Measurements from ENCODE around the gene KIFC3. TPM values are rescaled to one million over a fixed set of nuclear protein-coding genes. Genes with fewer than 3 reads are reported as not detected.

KIFC3 gene
- total RNA-seq, 5 donors from 2014 or later (not counting 1 experiment from before 2014, with no cell fraction given) = 0.78 to 4.1 (median 2.7) TPM

DNA sequence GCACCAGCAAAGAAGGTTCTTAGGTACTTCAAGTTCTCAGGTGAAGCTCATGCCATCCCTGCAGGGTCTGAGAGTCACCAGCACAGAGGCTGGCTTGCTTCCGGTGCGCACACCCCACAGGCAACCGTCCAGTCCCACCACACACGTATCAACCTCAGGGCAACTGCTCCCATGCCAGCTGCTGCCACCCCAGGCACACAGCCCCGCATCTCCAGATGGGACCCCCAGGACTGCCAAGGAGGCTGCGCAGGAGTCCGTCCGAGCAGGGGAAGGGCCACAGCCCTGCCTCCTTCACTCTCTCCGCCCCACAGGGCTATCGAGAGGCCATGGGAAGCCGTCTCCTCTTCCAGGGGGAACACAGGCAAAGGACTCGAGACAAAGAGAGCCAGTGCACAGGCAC lies 13.3 kb downstream of the KIFC3 start:
- H3K4me3 ChIP-seq (ENCODE audit: control insufficient read depth in 1 of 2, extremely low read depth in 1 of 2, low read length in 1 of 2) = no peak overlapping the region
- ATAC-seq (replicated peaks in 1 of 4) (no peak), DNase-seq (no peak)
- Mint-ChIP-seq H3K4me1 (no peaks in the 10 kb centered on the region), H3K9me3 (no peaks in the 10 kb centered on the region), H3K36me3 (no peaks in the 10 kb centered on the region), H3K4me3 (no peak overlapping the region), H3K27me3 (no peaks in the 10 kb centered on the region), H3K27ac (no peak overlapping the region)
- no peaks in the 10 kb centered on the region for H3K36me3 ChIP-seq (ENCODE audit: control insufficient read depth in 2 of 2, extremely low read depth in 1 of 2, insufficient read depth in 1 of 2, low read length in 1 of 2)
- POLR2A ChIA-PET = no interaction called here
- WGBS (ENCODE audit: insufficient coverage) = 82% methylated on average over 5 of the region's 12 CpGs
- no peak overlapping the region for H3K27ac ChIP-seq (ENCODE audit: low read length)
- CTCF ChIA-PET = no interaction called here
- H3K4me1 ChIP-seq (ENCODE audit: control insufficient read depth in 1 of 2, extremely low read depth in 1 of 2, insufficient read depth in 2 of 2, low read length in 2 of 2) = no peaks in the 10 kb centered on the region
- H3K9me3 ChIP-seq = no peaks in the 10 kb centered on the region
- H3K27me3 ChIP-seq (replicated peaks in 1 of 2; ENCODE audit: control insufficient read depth in 2 of 2, extremely low read depth in 1 of 2, insufficient read depth in 2 of 2, low read length in 1 of 2) = peaks cover 0 to 12% of the 10 kb centered on the region in 2 experiments

DNA sequence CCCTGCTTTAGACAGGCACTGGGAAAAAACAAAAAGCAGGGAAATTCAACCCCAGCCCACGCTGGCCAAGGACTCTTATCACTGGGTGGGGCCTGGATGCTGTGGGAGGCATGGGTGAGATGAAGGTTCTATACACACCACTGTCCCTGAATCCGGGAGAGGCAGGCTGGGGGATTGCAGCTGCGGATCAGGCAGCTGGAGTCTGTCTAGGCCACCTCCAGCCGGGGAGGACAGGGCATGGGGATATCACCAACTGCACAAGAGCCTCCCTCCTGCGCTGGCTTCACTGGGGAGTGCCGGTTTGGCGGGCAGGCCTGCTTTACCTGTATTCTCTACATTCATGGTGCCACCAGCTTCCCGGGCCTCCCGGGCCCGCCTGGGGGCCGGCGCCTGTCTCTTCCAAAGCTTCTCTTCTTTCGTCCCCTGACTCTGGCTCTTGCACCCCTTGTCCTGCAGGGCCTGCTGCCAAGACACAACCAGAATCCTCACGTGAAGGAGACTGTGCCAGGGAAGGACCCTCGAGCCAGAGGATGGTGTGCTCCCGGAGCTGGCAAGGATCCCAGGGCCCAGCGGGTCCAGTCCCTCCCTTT lies 13.9 kb downstream of the KIFC3 start:
- ATAC-seq (replicated peaks in 1 of 4) (no peak), DNase-seq (no peak)
- no peaks in the 10 kb centered on the region for H3K4me1 Mint-ChIP-seq
- no peak overlapping the region for H3K4me3 Mint-ChIP-seq
- H3K36me3 Mint-ChIP-seq = no peaks in the 10 kb centered on the region
- ChIA-PET CTCF (no interaction called here), POLR2A (no interaction called here)
- H3K27ac Mint-ChIP-seq = no peak overlapping the region
- Histone ChIP-seq H3K4me1 (ENCODE audit: control insufficient read depth in 1 of 2, extremely low read depth in 1 of 2, insufficient read depth in 2 of 2, low read length in 2 of 2) (no peaks in the 10 kb centered on the region), H3K9me3 (no peaks in the 10 kb centered on the region), H3K27me3 (replicated peaks in 1 of 2; ENCODE audit: control insufficient read depth in 2 of 2, extremely low read depth in 1 of 2, insufficient read depth in 2 of 2, low read length in 1 of 2) (peaks cover 0 to 15% of the 10 kb centered on the region in 2 experiments), H3K27ac (ENCODE audit: low read length) (no peak overlapping the region), H3K4me3 (ENCODE audit: control insufficient read depth in 1 of 2, extremely low read depth in 1 of 2, low read length in 1 of 2) (no peak overlapping the region), H3K36me3 (ENCODE audit: control insufficient read depth in 2 of 2, extremely low read depth in 1 of 2, insufficient read depth in 1 of 2, low read length in 1 of 2) (no peaks in the 10 kb centered on the region)
- no peaks in the 10 kb centered on the region for H3K27me3 Mint-ChIP-seq
- H3K9me3 Mint-ChIP-seq = no peaks in the 10 kb centered on the region
- 84% methylated on average over 16 of the region's 17 CpGs for WGBS (ENCODE audit: insufficient coverage)

- Mint-ChIP-seq H3K36me3 (no peaks in the 10 kb centered on the region), H3K27me3 (no peaks in the 10 kb centered on the region), H3K4me3 (no peak overlapping the region), H3K4me1 (no peaks in the 10 kb centered on the region), H3K27ac (no peak overlapping the region), H3K9me3 (no peaks in the 10 kb centered on the region)
- no peaks in the 10 kb centered on the region for H3K9me3 ChIP-seq
- H3K27me3 ChIP-seq (replicated peaks in 1 of 2; ENCODE audit: control insufficient read depth in 2 of 2, extremely low read depth in 1 of 2, insufficient read depth in 2 of 2, low read length in 1 of 2) = peaks cover 0 to 15% of the 10 kb centered on the region in 2 experiments
- POLR2A ChIA-PET = interaction anchor here in 1 of 2 donors (0.6 kb wide), 1 partner anchor 455 kb away, joined by 5 read pairs; no protein-coding TSS in a partner anchor
- H3K4me1 ChIP-seq (ENCODE audit: control insufficient read depth in 1 of 2, extremely low read depth in 1 of 2, insufficient read depth in 2 of 2, low read length in 2 of 2) = no peaks in the 10 kb centered on the region
- no peaks in the 10 kb centered on the region for H3K36me3 ChIP-seq (ENCODE audit: control insufficient read depth in 2 of 2, extremely low read depth in 1 of 2, insufficient read depth in 1 of 2, low read length in 1 of 2)
- DNase-seq = no peak
- H3K4me3 ChIP-seq (ENCODE audit: control insufficient read depth in 1 of 2, extremely low read depth in 1 of 2, low read length in 1 of 2) = no peak overlapping the region
- WGBS (ENCODE audit: insufficient coverage) = 81% methylated on average over 7 of the region's 8 CpGs
- H3K27ac ChIP-seq (ENCODE audit: low read length) = no peak overlapping the region
- CTCF ChIA-PET = no interaction called here
- ATAC-seq (replicated peaks in 1 of 4) = no peak
These were observed 14.8 kb downstream of the KIFC3 start for GRCh38 chr16:57787519-57787905.

GRCh38 chr16:57786632-57787518 lies 15.4 kb downstream of the KIFC3 start:
- H3K4me1 Mint-ChIP-seq = no peaks in the 10 kb centered on the region
- H3K9me3 Mint-ChIP-seq = no peaks in the 10 kb centered on the region
- ATAC-seq (replicated peaks in 1 of 4) = no peak
- no peak for DNase-seq
- H3K27ac Mint-ChIP-seq = no peak overlapping the region
- ChIA-PET POLR2A (interaction anchor here in 1 of 2 donors (0.6 kb wide), 1 partner anchor 456 kb away, joined by 5 read pairs; no protein-coding TSS in a partner anchor), CTCF (no interaction called here)
- H3K36me3 Mint-ChIP-seq = no peaks in the 10 kb centered on the region
- Histone ChIP-seq H3K9me3 (no peaks in the 10 kb centered on the region), H3K36me3 (ENCODE audit: control insufficient read depth in 2 of 2, extremely low read depth in 1 of 2, insufficient read depth in 1 of 2, low read length in 1 of 2) (no peaks in the 10 kb centered on the region), H3K27me3 (replicated peaks in 1 of 2; ENCODE audit: control insufficient read depth in 2 of 2, extremely low read depth in 1 of 2, insufficient read depth in 2 of 2, low read length in 1 of 2) (peaks cover 0 to 13% of the 10 kb centered on the region in 2 experiments), H3K4me3 (ENCODE audit: control insufficient read depth in 1 of 2, extremely low read depth in 1 of 2, low read length in 1 of 2) (no peak overlapping the region), H3K27ac (ENCODE audit: low read length) (no peak overlapping the region), H3K4me1 (ENCODE audit: control insufficient read depth in 1 of 2, extremely low read depth in 1 of 2, insufficient read depth in 2 of 2, low read length in 2 of 2) (no peaks in the 10 kb centered on the region)
- 82% methylated on average over 23 of the region's 26 CpGs for WGBS (ENCODE audit: insufficient coverage)
- H3K4me3 Mint-ChIP-seq = no peak overlapping the region
- H3K27me3 Mint-ChIP-seq = no peaks in the 10 kb centered on the region

DNA sequence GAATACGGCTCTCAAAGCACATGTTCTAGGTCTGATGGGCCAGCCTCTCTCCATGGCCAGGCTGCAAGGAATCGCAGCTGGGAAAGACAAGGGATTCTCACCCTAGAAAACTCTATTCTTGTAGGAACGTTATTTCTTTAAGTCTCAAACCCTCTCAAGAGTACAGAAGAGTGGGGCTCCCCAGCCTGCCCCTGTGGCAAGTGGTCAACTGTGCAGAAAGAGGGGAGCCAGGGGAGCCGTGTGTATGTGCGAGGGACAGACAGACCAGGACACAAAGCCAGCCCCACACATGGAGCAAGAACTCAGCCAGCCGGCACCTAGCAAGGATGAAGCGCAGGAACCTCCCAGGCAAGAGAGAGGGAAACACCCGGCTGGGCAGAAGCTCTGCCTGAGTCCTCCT lies 16.4 kb downstream of the KIFC3 start:
- 81% methylated on average over 5 of the region's 8 CpGs for WGBS (ENCODE audit: insufficient coverage)
- DNase-seq (no peak), ATAC-seq (replicated peaks in 1 of 4) (peak in 1 of 4 experiments; percentile 13)
- H3K4me1 Mint-ChIP-seq = no peaks in the 10 kb centered on the region
- H3K9me3 ChIP-seq = no peaks in the 10 kb centered on the region
- H3K36me3 Mint-ChIP-seq = no peaks in the 10 kb centered on the region
- no peaks in the 10 kb centered on the region for H3K4me1 ChIP-seq (ENCODE audit: control insufficient read depth in 1 of 2, extremely low read depth in 1 of 2, insufficient read depth in 2 of 2, low read length in 2 of 2)
- H3K27ac ChIP-seq (ENCODE audit: low read length) = no peak overlapping the region
- ChIA-PET POLR2A (no interaction called here), CTCF (no interaction called here)
- H3K4me3 ChIP-seq (ENCODE audit: control insufficient read depth in 1 of 2, extremely low read depth in 1 of 2, low read length in 1 of 2) = no peak overlapping the region
- H3K27ac Mint-ChIP-seq = no peak overlapping the region
- peaks cover 0 to 13% of the 10 kb centered on the region in 2 experiments for H3K27me3 ChIP-seq (replicated peaks in 1 of 2; ENCODE audit: control insufficient read depth in 2 of 2, extremely low read depth in 1 of 2, insufficient read depth in 2 of 2, low read length in 1 of 2)
- no peaks in the 10 kb centered on the region for H3K27me3 Mint-ChIP-seq
- no peaks in the 10 kb centered on the region for H3K36me3 ChIP-seq (ENCODE audit: control insufficient read depth in 2 of 2, extremely low read depth in 1 of 2, insufficient read depth in 1 of 2, low read length in 1 of 2)
- H3K4me3 Mint-ChIP-seq = no peak overlapping the region
- H3K9me3 Mint-ChIP-seq = no peaks in the 10 kb centered on the region

- Histone ChIP-seq H3K27ac (ENCODE audit: low read length) (no peak overlapping the region), H3K9me3 (no peaks in the 10 kb centered on the region), H3K27me3 (replicated peaks in 1 of 2; ENCODE audit: control insufficient read depth in 2 of 2, extremely low read depth in 1 of 2, insufficient read depth in 2 of 2, low read length in 1 of 2) (peaks cover 0 to 13% of the 10 kb centered on the region in 2 experiments), H3K4me1 (ENCODE audit: control insufficient read depth in 1 of 2, extremely low read depth in 1 of 2, insufficient read depth in 2 of 2, low read length in 2 of 2) (no peaks in the 10 kb centered on the region), H3K4me3 (ENCODE audit: control insufficient read depth in 1 of 2, extremely low read depth in 1 of 2, low read length in 1 of 2) (no peak overlapping the region), H3K36me3 (ENCODE audit: control insufficient read depth in 2 of 2, extremely low read depth in 1 of 2, insufficient read depth in 1 of 2, low read length in 1 of 2) (no peaks in the 10 kb centered on the region)
- no peak overlapping the region for H3K27ac Mint-ChIP-seq
- ATAC-seq (replicated peaks in 1 of 4) (no peak), DNase-seq (no peak)
- ChIA-PET CTCF (no interaction called here), POLR2A (no interaction called here)
- WGBS (ENCODE audit: insufficient coverage) = 79% methylated on average over 10 of the region's 10 CpGs
- H3K36me3 Mint-ChIP-seq = no peaks in the 10 kb centered on the region
- H3K4me3 Mint-ChIP-seq = no peak overlapping the region
- no peaks in the 10 kb centered on the region for H3K4me1 Mint-ChIP-seq
- H3K9me3 Mint-ChIP-seq = no peaks in the 10 kb centered on the region
- H3K27me3 Mint-ChIP-seq = no peaks in the 10 kb centered on the region
These were observed 16.9 kb downstream of the KIFC3 start for GRCh38 chr16:57785385-57785784.

Measured in T-cell (primary cell).